Activated naive CD8-positive, alpha-beta T cell treated with anti-CD3 and anti-CD28 coated beads, Interleukin-2, amount 10 ng/mL, durations not matched to agents 7 days and 5 days (primary cell): ENCODE results near the gene RAB44. TPM values are rescaled to one million over a fixed set of nuclear protein-coding genes. Genes with fewer than 3 reads are reported as not detected.
"Not testable (repeated sequence)": the region's sequence is repeated elsewhere in the genome, so short reads cannot be mapped to it uniquely, and the experiment has no call there.

Source experiments
- ATAC-seq: fragments of 150-1000 bp; cut with Tn5 transposase; one replicate; pipeline ENCODE4 v1.10.0; 2021; ENCODE audit warnings: low read depth, moderate library complexity
- POLR2A ChIA-PET: fragments of 350-600 bp; sonication (Branson Sonifier 250); formaldehyde crosslinking; loops from one replicate; lab custom pipeline; 2021; ENCODE audit warnings: antibody characterized with exemption; lab: Charles Lee
- DNase-seq: peaks from one replicate; pipeline ENCODE4 v3.0.0; 2021
- H3K27ac Mint-ChIP-seq: one replicate; pipeline ENCODE4 v1.8.0; 2022; ENCODE audit warnings: mild to moderate bottlenecking, mixed read lengths
- H3K27me3 Mint-ChIP-seq: one replicate; pipeline ENCODE4 v1.8.0; 2022; ENCODE audit warnings: mild to moderate bottlenecking, moderate library complexity, mixed read lengths
- H3K36me3 Mint-ChIP-seq: one replicate; pipeline ENCODE4 v1.8.0; 2021; ENCODE audit warnings: mild to moderate bottlenecking, mixed read lengths
- H3K4me1 Mint-ChIP-seq: one replicate; pipeline ENCODE4 v1.8.0; 2021; ENCODE audit warnings: mixed read lengths
- H3K4me3 Mint-ChIP-seq: one replicate; pipeline ENCODE4 v1.8.0; 2022; ENCODE audit warnings: mild to moderate bottlenecking, moderate library complexity, mixed read lengths
- H3K9me3 Mint-ChIP-seq: one replicate; pipeline ENCODE4 v1.8.0; 2021; ENCODE audit warnings: mixed read lengths
- total RNA-seq, 2 experiments: library from RNA; stranded (reverse); gene quantifications; one replicate each; pipeline ENCODE4 v1.2.3, GENCODE V29; 2021

RAB44 gene
- not detected for total RNA-seq

- no peaks in the 10 kb centered on the region for H3K9me3 Mint-ChIP-seq
- no peaks in the 10 kb centered on the region for H3K27me3 Mint-ChIP-seq
- H3K4me1 Mint-ChIP-seq, result peaks cover 22% of the 10 kb centered on the region
- DNase-seq (no peak), ATAC-seq (no peak)
- POLR2A ChIA-PET, result no interaction called here
- H3K27ac Mint-ChIP-seq, result peak within 1 kb of the TSS; percentile 66
- H3K36me3 Mint-ChIP-seq, result no peaks in the 10 kb centered on the region
- no peak within 1 kb of the TSS for H3K4me3 Mint-ChIP-seq
Observed at GRCh38 chr6:36697481-36697903, at the start of gene RAB44. Gene RAB44 (plus strand): TSS chr6:36697826. CDS start chr6:36704236, 6,410 bp downstream.

- H3K27ac Mint-ChIP-seq, result no peak overlapping the region
- DNase-seq (no peak), ATAC-seq (no peak)
- no peaks in the 10 kb centered on the region for H3K4me1 Mint-ChIP-seq
- no peaks in the 10 kb centered on the region for H3K36me3 Mint-ChIP-seq
- H3K4me3 Mint-ChIP-seq, result no peak overlapping the region
- peaks cover 31% of the 10 kb centered on the region for H3K27me3 Mint-ChIP-seq
- no peaks in the 10 kb centered on the region for H3K9me3 Mint-ChIP-seq
- POLR2A ChIA-PET, result no interaction called here
Observed at GRCh38 chr6:36649086-36649485, 48.5 kb upstream of the RAB44 start.

GRCh38 chr6:36649701-36650484 is 47.7 kb upstream of the RAB44 start:
- ATAC-seq (no peak), DNase-seq (no peak)
- Mint-ChIP-seq H3K9me3 (no peaks in the 10 kb centered on the region), H3K27me3 (peaks cover 38% of the 10 kb centered on the region), H3K4me1 (no peaks in the 10 kb centered on the region), H3K4me3 (no peak overlapping the region), H3K36me3 (no peaks in the 10 kb centered on the region), H3K27ac (no peak overlapping the region)
- POLR2A ChIA-PET, result no interaction called here

- H3K4me3 Mint-ChIP-seq, result no peak overlapping the region
- peaks cover 45% of the 10 kb centered on the region for H3K27me3 Mint-ChIP-seq
- no peaks in the 10 kb centered on the region for H3K36me3 Mint-ChIP-seq
- DNase-seq (no peak), ATAC-seq (no peak)
- no peaks in the 10 kb centered on the region for H3K9me3 Mint-ChIP-seq
- no peak overlapping the region for H3K27ac Mint-ChIP-seq
- POLR2A ChIA-PET, result no interaction called here
- H3K4me1 Mint-ChIP-seq, result peaks cover 4% of the 10 kb centered on the region
Observed at GRCh38 chr6:36650848-36651478, 46.7 kb upstream of the RAB44 start.

GRCh38 chr6:36651659-36652379 is 45.8 kb upstream of the RAB44 start:
- DNase-seq (no peak), ATAC-seq (no peak)
- Mint-ChIP-seq H3K27me3 (peaks cover 49% of the 10 kb centered on the region), H3K4me3 (no peak overlapping the region), H3K4me1 (peaks cover 4% of the 10 kb centered on the region), H3K9me3 (no peaks in the 10 kb centered on the region), H3K27ac (no peak overlapping the region), H3K36me3 (no peaks in the 10 kb centered on the region)
- POLR2A ChIA-PET, result no interaction called here

GRCh38 chr6:36654469-36654868 is 43.2 kb upstream of the RAB44 start:
- H3K4me1 Mint-ChIP-seq, DNase-seq, ATAC-seq, H3K27ac Mint-ChIP-seq, H3K36me3 Mint-ChIP-seq, H3K9me3 Mint-ChIP-seq, POLR2A ChIA-PET, H3K4me3 Mint-ChIP-seq: not testable (repeated sequence)
- H3K27me3 Mint-ChIP-seq, result peaks cover 58% of the 10 kb centered on the region

GRCh38 chr6:36655085-36655724 is 42.4 kb upstream of the RAB44 start:
- POLR2A ChIA-PET, result interaction anchor here (1.0 kb wide), 1 partner anchor 40 kb away, joined by 4 read pairs; no protein-coding TSS in a partner anchor
- no peak overlapping the region for H3K4me3 Mint-ChIP-seq
- peaks cover 62% of the 10 kb centered on the region for H3K27me3 Mint-ChIP-seq
- ATAC-seq (no peak), DNase-seq (no peak)
- H3K27ac Mint-ChIP-seq, result no peak overlapping the region
- H3K4me1 Mint-ChIP-seq, result peaks cover 4% of the 10 kb centered on the region
- H3K9me3 Mint-ChIP-seq, result no peaks in the 10 kb centered on the region
- no peaks in the 10 kb centered on the region for H3K36me3 Mint-ChIP-seq

- POLR2A ChIA-PET, result interaction anchor here (1.0 kb wide), 1 partner anchor 41 kb away, joined by 4 read pairs; no protein-coding TSS in a partner anchor
- DNase-seq (no peak), ATAC-seq (no peak)
- Mint-ChIP-seq H3K4me1 (peaks cover 4% of the 10 kb centered on the region), H3K36me3 (no peaks in the 10 kb centered on the region), H3K27me3 (peaks cover 58% of the 10 kb centered on the region), H3K27ac (no peak overlapping the region), H3K4me3 (no peak overlapping the region), H3K9me3 (no peaks in the 10 kb centered on the region)
Observed at GRCh38 chr6:36656441-36656840, 41.2 kb upstream of the RAB44 start.

GRCh38 chr6:36657271-36657670 is 40.4 kb upstream of the RAB44 start:
- POLR2A ChIA-PET, result no interaction called here
- Mint-ChIP-seq H3K4me3 (no peak overlapping the region), H3K27ac (no peak overlapping the region), H3K27me3 (peaks cover 53% of the 10 kb centered on the region), H3K4me1 (peaks cover 7% of the 10 kb centered on the region), H3K9me3 (no peaks in the 10 kb centered on the region), H3K36me3 (no peaks in the 10 kb centered on the region)
- no peak for DNase-seq
- no peak for ATAC-seq

- Mint-ChIP-seq H3K27ac (no peak overlapping the region), H3K4me1 (peaks cover 14% of the 10 kb centered on the region), H3K36me3 (no peaks in the 10 kb centered on the region), H3K4me3 (no peak overlapping the region), H3K27me3 (peaks cover 49% of the 10 kb centered on the region), H3K9me3 (no peaks in the 10 kb centered on the region)
- POLR2A ChIA-PET, result no interaction called here
- DNase-seq (no peak), ATAC-seq (no peak)
Observed at GRCh38 chr6:36657942-36658544, 39.6 kb upstream of the RAB44 start.

- H3K9me3 Mint-ChIP-seq, result no peaks in the 10 kb centered on the region
- H3K36me3 Mint-ChIP-seq, result no peaks in the 10 kb centered on the region
- H3K4me1 Mint-ChIP-seq, result peaks cover 18% of the 10 kb centered on the region
- no peak overlapping the region for H3K27ac Mint-ChIP-seq
- no peak for DNase-seq
- no peak for ATAC-seq
- no peak overlapping the region for H3K4me3 Mint-ChIP-seq
- peaks cover 44% of the 10 kb centered on the region for H3K27me3 Mint-ChIP-seq
- POLR2A ChIA-PET, result no interaction called here
Observed at GRCh38 chr6:36659271-36659670, 38.4 kb upstream of the RAB44 start.

GRCh38 chr6:36660771-36661471 is 36.7 kb upstream of the RAB44 start:
- Mint-ChIP-seq H3K27ac (no peak overlapping the region), H3K36me3 (no peaks in the 10 kb centered on the region), H3K27me3 (peaks cover 29% of the 10 kb centered on the region), H3K9me3 (no peaks in the 10 kb centered on the region), H3K4me1 (peaks cover 13% of the 10 kb centered on the region), H3K4me3 (no peak overlapping the region)
- no peak for ATAC-seq
- POLR2A ChIA-PET, result no interaction called here
- DNase-seq, result no peak
